Breast epithelium (tissue), 4 donors: Measurements from ENCODE around the gene ENOX1. TPM values are rescaled to one million over a fixed set of nuclear protein-coding genes. Genes with fewer than 3 reads are reported as not detected.

Source experiments
- DNase-seq, 2 donors: peaks; one replicate each; pipeline ENCODE4 v3.0.0-alpha.2; 2019; ENCODE audit warnings: low spot score in 2 of 2
- H3K27ac ChIP-seq, 2 donors: fragments of 200-600 bp; sonication (generic) in 1 of 2; one replicate each; pipeline ENCODE4 v1.5.1; 2016 to 2019; ENCODE audit warnings: mild to moderate bottlenecking in 1 of 2
- H3K27me3 ChIP-seq, 2 donors: fragments of 200-600 bp; sonication (generic) in 1 of 2; one replicate each; pipeline versions ENCODE4 v1.5.1 to v1.6.0; 2017 to 2019; ENCODE audit warnings: control low read depth in 1 of 2, mild to moderate bottlenecking in 1 of 2
- H3K36me3 ChIP-seq: fragments of 200-600 bp; one replicate; pipeline ENCODE4 v1.5.1; 2019
- H3K4me1 ChIP-seq, 2 donors: fragments of 200-600 bp; sonication (generic); one replicate each; pipeline ENCODE4 v1.5.1; 2016 to 2019; ENCODE audit warnings: control low read depth in 1 of 2
- H3K4me3 ChIP-seq, 3 donors: fragments of 200-600 bp; sonication (generic); 1 replicate in 2 of 3; 2 replicates in 1 of 3; pipeline ENCODE4 v1.5.1; 2016 to 2019; ENCODE audit warnings: mild to moderate bottlenecking in 3 of 3, moderate library complexity in 2 of 3
- H3K9me3 ChIP-seq, 2 donors: fragments of 200-600 bp; sonication (generic) in 1 of 2; one replicate each; pipeline ENCODE4 v1.5.1; 2016 to 2019; ENCODE audit warnings: control low read depth in 1 of 2
- CTCF ChIP-seq, 3 donors: fragments of 450-650 bp; IDR thresholded peaks; one replicate each; pipeline ENCODE4 v1.5.1; 2016 to 2017; ENCODE audit warnings: antibody characterized with exemption in 3 of 3, mild to moderate bottlenecking in 3 of 3, moderate library complexity in 3 of 3
- POLR2A ChIP-seq: fragments of 450-650 bp; IDR thresholded peaks from one replicate; pipeline ENCODE4 v1.6.1; 2016; ENCODE audit warnings: antibody characterized with exemption, mild to moderate bottlenecking, moderate library complexity
- POLR2AphosphoS5 ChIP-seq, 3 donors: sonication (generic); formaldehyde crosslinking; IDR thresholded peaks; one replicate each; pipeline ENCODE4 v1.6.1; 2017; ENCODE audit warnings: antibody characterized with exemption in 3 of 3
- intact Hi-C: fragments of 100-400 bp; cut with DNase I; formaldehyde crosslinking; loops from one replicate; pipeline ENCODE4 v1.15.1; 2023; ENCODE audit warnings: low total_unique reads
- total RNA-seq, 3 donors: library from RNA; depleted of rRNA; stranded (reverse); fragments of >200 nt; gene quantifications; one replicate each; pipeline ENCODE4 v1.1.0, GENCODE V29; 2016

Gene ENOX1
- total RNA-seq, 3 donors from 2014 or later = 1.9 to 2.3 (median 2.0) TPM

- intact Hi-C loops = loop anchor here (5.0 kb wide), 1 partner anchor 972 kb away; no protein-coding TSS in a partner anchor
- no peaks in the 10 kb centered on the region for H3K9me3 ChIP-seq
These were observed 541.3 kb downstream of the ENOX1 start for GRCh38 chr13:43245374-43245964.

GRCh38 chr13:43244481-43244880, 542.3 kb downstream of the ENOX1 start:
- no peak overlapping the region for H3K4me3 ChIP-seq
- H3K27me3 ChIP-seq = no peaks in the 10 kb centered on the region
- DNase-seq = no peak
- intact Hi-C loops = no loop called here
- H3K9me3 ChIP-seq = no peaks in the 10 kb centered on the region
- H3K27ac ChIP-seq = no peak overlapping the region
- TF ChIP-seq POLR2A = no peak
- TF ChIP-seq POLR2AphosphoS5 (IDR thresholded peaks at IDR 0.05) = no peak
- no peaks in the 10 kb centered on the region for H3K4me1 ChIP-seq
- no peaks in the 10 kb centered on the region for H3K36me3 ChIP-seq

More at GRCh38 chr13:43245374-43245964, 541.3 kb downstream of the ENOX1 start:
- Histone ChIP-seq H3K27ac (no peak overlapping the region), H3K27me3 (no peaks in the 10 kb centered on the region), H3K36me3 (no peaks in the 10 kb centered on the region), H3K4me1 (no peaks in the 10 kb centered on the region), H3K4me3 (no peak overlapping the region)
- TF ChIP-seq POLR2AphosphoS5 (IDR thresholded peaks at IDR 0.05) (no peak), POLR2A (no peak)
- DNase-seq = no peak

- H3K4me3 ChIP-seq = no peak overlapping the region
- no peaks in the 10 kb centered on the region for H3K9me3 ChIP-seq
- TF ChIP-seq POLR2A (no peak), CTCF (IDR thresholded peaks at IDR 0.05) (no peak), POLR2AphosphoS5 (IDR thresholded peaks at IDR 0.05) (no peak)
- DNase-seq = no peak
- no peak overlapping the region for H3K27ac ChIP-seq
- no peaks in the 10 kb centered on the region for H3K27me3 ChIP-seq
- intact Hi-C loops = no loop called here
- no peaks in the 10 kb centered on the region for H3K36me3 ChIP-seq
- no peaks in the 10 kb centered on the region for H3K4me1 ChIP-seq
These were observed 543.1 kb downstream of the ENOX1 start for GRCh38 chr13:43243711-43244110.

- H3K36me3 ChIP-seq = no peaks in the 10 kb centered on the region
- H3K9me3 ChIP-seq = no peaks in the 10 kb centered on the region
- no peak overlapping the region for H3K27ac ChIP-seq
- no peak overlapping the region for H3K4me3 ChIP-seq
- no peaks in the 10 kb centered on the region for H3K4me1 ChIP-seq
- TF ChIP-seq POLR2A (no peak), POLR2AphosphoS5 (IDR thresholded peaks at IDR 0.05) (no peak), CTCF (IDR thresholded peaks at IDR 0.05) (no peak)
- no peaks in the 10 kb centered on the region for H3K27me3 ChIP-seq
- DNase-seq = no peak
- intact Hi-C loops = no loop called here
These were observed 544.7 kb downstream of the ENOX1 start for GRCh38 chr13:43242040-43242439.

- Histone ChIP-seq H3K36me3 (no peaks in the 10 kb centered on the region), H3K27ac (no peak overlapping the region), H3K4me3 (no peak overlapping the region), H3K4me1 (no peaks in the 10 kb centered on the region), H3K9me3 (no peaks in the 10 kb centered on the region), H3K27me3 (no peaks in the 10 kb centered on the region)
- intact Hi-C loops = no loop called here
- no peak for DNase-seq
- TF ChIP-seq CTCF (IDR thresholded peaks at IDR 0.05) = no peak
- TF ChIP-seq POLR2AphosphoS5 (IDR thresholded peaks at IDR 0.05) = no peak
- TF ChIP-seq POLR2A = no peak
These were observed 546.5 kb downstream of the ENOX1 start for GRCh38 chr13:43240278-43240677.

- Histone ChIP-seq H3K9me3 (no peaks in the 10 kb centered on the region), H3K27me3 (no peaks in the 10 kb centered on the region), H3K36me3 (no peaks in the 10 kb centered on the region), H3K4me1 (no peaks in the 10 kb centered on the region), H3K27ac (no peak overlapping the region), H3K4me3 (no peak overlapping the region)
- no peak for DNase-seq
- intact Hi-C loops = no loop called here
- TF ChIP-seq POLR2AphosphoS5 (IDR thresholded peaks at IDR 0.05) (no peak), POLR2A (no peak), CTCF (IDR thresholded peaks at IDR 0.05) (no peak)
These were observed 547.4 kb downstream of the ENOX1 start for GRCh38 chr13:43239275-43239840.
